GM23338 (cell line): ENCODE data around the gene MAN1A2.

Source experiments
- CTCF ChIP-seq, 2 experiments: fragments of 200-600 bp in 1 of 2; sonication (generic) in 1 of 2; conservative IDR thresholded peaks; 2 replicates each; pipeline versions ENCODE4 v1.5.1 to v1.6.1; 2016 to 2017; ENCODE audit warnings: antibody characterized with exemption in 2 of 2, low read depth in 2 of 2, mild to moderate bottlenecking in 2 of 2, moderate library complexity in 1 of 2
- EZH2 ChIP-seq: fragments of 200-600 bp; sonication (generic); IDR thresholded peaks from one replicate; pipeline ENCODE4 v1.8.0; 2017; ENCODE audit warnings: antibody characterized with exemption, mild to moderate bottlenecking, low read depth; ENCODE audit not compliant: unreplicated experiment
- EZH2phosphoT487 ChIP-seq: fragments of 200-600 bp; sonication (generic); IDR thresholded peaks from one replicate; pipeline ENCODE4 v1.8.1; 2018; ENCODE audit warnings: antibody characterized with exemption; ENCODE audit not compliant: unreplicated experiment
- POLR2AphosphoS5 ChIP-seq: IDR thresholded peaks from 2 replicates; pipeline ENCODE4 v1.6.1; 2016; ENCODE audit warnings: antibody characterized with exemption, low read depth
- REST ChIP-seq: IDR thresholded peaks from one replicate; pipeline ENCODE4 v1.6.1; 2018; ENCODE audit warnings: antibody characterized with exemption; ENCODE audit not compliant: unreplicated experiment
- TF ChIP-seq, protein P1 (sequence below): fragments of 250-450 bp; sonication (Bioruptor Pico); IDR thresholded peaks from 2 replicates; pipeline ENCODE4 v1.5.0; 2020; ENCODE audit warnings: mild to moderate bottlenecking, moderate library complexity

DNA sequence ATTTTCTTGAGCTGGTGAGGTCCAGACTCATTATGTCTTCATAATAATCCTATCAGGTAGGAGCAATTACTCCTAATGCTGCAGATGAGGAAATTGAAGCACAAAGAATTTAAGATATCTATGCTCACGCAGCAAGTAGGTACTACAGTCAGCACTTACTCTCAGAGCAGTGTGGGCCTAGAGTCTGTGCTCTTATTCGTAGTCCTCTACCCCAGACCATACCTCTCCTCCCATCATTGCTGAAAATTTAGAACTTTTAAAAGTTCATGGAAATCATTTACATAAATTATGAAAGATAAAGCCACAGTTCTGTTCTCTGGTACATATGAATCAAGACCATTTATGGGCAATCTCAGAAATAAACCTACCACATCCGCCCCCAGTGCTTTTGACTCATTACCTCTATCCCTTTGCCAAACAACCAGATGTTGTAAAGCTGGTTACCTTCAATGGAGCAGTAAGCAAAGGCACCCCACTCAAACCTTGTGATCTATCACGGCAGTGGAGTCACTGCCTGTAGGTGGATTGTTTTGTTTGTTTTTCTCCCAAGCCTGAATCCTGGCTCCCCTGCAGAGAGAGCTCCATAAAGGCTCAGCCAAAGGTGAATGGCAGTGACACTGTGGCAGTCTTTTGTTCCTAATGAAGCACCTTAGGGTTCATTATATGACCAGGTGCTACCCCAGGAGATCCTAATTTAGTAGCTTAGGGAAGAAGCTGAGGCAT, 20.9 kb upstream of the MAN1A2 start:
- TF ChIP-seq EZH2 (no peak), POLR2AphosphoS5 (no peak), CTCF (conservative IDR thresholded peaks at IDR 0.05; ENCODE audit: low read depth in 2 of 2) (no peak), EZH2phosphoT487 (no peak), REST (no peak)
- TF ChIP-seq, protein P1, sequence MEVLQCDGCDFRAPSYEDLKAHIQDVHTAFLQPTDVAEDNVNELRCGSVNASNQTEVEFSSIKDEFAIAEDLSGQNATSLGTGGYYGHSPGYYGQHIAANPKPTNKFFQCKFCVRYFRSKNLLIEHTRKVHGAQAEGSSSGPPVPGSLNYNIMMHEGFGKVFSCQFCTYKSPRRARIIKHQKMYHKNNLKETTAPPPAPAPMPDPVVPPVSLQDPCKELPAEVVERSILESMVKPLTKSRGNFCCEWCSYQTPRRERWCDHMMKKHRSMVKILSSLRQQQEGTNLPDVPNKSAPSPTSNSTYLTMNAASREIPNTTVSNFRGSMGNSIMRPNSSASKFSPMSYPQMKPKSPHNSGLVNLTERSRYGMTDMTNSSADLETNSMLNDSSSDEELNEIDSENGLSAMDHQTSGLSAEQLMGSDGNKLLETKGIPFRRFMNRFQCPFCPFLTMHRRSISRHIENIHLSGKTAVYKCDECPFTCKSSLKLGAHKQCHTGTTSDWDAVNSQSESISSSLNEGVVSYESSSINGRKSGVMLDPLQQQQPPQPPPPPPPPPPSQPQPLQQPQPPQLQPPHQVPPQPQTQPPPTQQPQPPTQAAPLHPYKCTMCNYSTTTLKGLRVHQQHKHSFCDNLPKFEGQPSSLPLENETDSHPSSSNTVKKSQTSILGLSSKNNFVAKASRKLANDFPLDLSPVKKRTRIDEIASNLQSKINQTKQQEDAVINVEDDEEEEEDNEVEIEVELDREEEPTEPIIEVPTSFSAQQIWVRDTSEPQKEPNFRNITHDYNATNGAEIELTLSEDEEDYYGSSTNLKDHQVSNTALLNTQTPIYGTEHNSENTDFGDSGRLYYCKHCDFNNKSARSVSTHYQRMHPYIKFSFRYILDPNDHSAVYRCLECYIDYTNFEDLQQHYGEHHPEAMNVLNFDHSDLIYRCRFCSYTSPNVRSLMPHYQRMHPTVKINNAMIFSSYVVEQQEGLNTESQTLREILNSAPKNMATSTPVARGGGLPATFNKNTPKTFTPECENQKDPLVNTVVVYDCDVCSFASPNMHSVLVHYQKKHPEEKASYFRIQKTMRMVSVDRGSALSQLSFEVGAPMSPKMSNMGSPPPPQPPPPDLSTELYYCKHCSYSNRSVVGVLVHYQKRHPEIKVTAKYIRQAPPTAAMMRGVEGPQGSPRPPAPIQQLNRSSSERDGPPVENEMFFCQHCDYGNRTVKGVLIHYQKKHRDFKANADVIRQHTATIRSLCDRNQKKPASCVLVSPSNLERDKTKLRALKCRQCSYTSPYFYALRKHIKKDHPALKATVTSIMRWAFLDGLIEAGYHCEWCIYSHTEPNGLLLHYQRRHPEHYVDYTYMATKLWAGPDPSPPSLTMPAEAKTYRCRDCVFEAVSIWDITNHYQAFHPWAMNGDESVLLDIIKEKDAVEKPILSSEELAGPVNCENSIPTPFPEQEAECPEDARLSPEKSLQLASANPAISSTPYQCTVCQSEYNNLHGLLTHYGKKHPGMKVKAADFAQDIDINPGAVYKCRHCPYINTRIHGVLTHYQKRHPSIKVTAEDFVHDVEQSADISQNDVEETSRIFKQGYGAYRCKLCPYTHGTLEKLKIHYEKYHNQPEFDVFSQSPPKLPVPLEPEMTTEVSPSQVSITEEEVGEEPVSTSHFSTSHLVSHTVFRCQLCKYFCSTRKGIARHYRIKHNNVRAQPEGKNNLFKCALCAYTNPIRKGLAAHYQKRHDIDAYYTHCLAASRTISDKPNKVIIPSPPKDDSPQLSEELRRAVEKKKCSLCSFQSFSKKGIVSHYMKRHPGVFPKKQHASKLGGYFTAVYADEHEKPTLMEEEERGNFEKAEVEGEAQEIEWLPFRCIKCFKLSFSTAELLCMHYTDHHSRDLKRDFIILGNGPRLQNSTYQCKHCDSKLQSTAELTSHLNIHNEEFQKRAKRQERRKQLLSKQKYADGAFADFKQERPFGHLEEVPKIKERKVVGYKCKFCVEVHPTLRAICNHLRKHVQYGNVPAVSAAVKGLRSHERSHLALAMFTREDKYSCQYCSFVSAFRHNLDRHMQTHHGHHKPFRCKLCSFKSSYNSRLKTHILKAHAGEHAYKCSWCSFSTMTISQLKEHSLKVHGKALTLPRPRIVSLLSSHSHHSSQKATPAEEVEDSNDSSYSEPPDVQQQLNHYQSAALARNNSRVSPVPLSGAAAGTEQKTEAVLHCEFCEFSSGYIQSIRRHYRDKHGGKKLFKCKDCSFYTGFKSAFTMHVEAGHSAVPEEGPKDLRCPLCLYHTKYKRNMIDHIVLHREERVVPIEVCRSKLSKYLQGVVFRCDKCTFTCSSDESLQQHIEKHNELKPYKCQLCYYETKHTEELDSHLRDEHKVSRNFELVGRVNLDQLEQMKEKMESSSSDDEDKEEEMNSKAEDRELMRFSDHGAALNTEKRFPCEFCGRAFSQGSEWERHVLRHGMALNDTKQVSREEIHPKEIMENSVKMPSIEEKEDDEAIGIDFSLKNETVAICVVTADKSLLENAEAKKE = no peak
